HepG2 (cell line): ENCODE results near the gene DPYD. TPM values are rescaled to one million over a fixed set of nuclear protein-coding genes. Genes with fewer than 3 reads are reported as not detected.
A peak's percentile ranks its signal among the peaks of the same experiment; 100 is the strongest.

Source experiments
- ATAC-seq: fragments of 200-7000 bp; cut with Tn5 transposase; 3 replicates; pipeline ENCODE4 v1.9.1; 2020; ENCODE audit warnings: mild to moderate bottlenecking, moderate library complexity
- BruUV-seq: library from RNA; stranded (reverse); fragments of 400-500 nt; replicated peaks from 2 replicates; lab custom pipeline; 2021; lab: Mats Ljungman, UMichigan
- CTCF ChIA-PET: fragments of 300-600 bp; formaldehyde crosslinking; extraction: SDS; loops from one replicate; lab custom pipeline; 2021; ENCODE audit warnings: low total read pairs, inconsistent platforms, low intra/inter-chr PET ratio; lab: Yijun Ruan, JAX
- POLR2A ChIA-PET: fragments of 350-600 bp; sonication (Branson Sonifier 250); formaldehyde crosslinking; loops from one replicate; lab custom pipeline; 2020; ENCODE audit warnings: antibody characterized with exemption, inconsistent platforms; lab: Yijun Ruan, JAX
- DNase-seq: peaks from one replicate; pipeline ENCODE4 v3.0.0-alpha.2; 2015; ENCODE audit warnings: low spot score
- FAIRE-seq: peaks from 3 replicates; lab custom pipeline; 2011; peaks lifted over from hg19 to GRCh38; lab: Jason Lieb, UNC
- H2AFZ ChIP-seq: one replicate; pipeline ENCODE4 v1.6.1; 2011; ENCODE audit warnings: low read length, inconsistent platforms
- H3K27ac ChIP-seq: fragments of 300-600 bp; 3 replicates; pipeline ENCODE4 v1.8.0; 2011; ENCODE audit warnings: mixed run types, mild to moderate bottlenecking, mixed read lengths, low read length, inconsistent platforms; ENCODE audit not compliant: insufficient read depth; ENCODE audit errors: extremely low read length
- H3K27me3 ChIP-seq, 2 experiments: fragments of 200-600 bp in 1 of 2; 2 replicates in 1 of 2; 3 replicates in 1 of 2; pipeline versions ENCODE4 v1.6.0 to v1.8.0; 2011; ENCODE audit warnings: low read length in 2 of 2, mild to moderate bottlenecking in 2 of 2, moderate library complexity in 2 of 2, inconsistent platforms in 1 of 2; ENCODE audit not compliant: insufficient read depth in 2 of 2, control insufficient read depth in 1 of 2
- H3K36me3 ChIP-seq, 2 experiments: fragments of 200-600 bp in 1 of 2; replicated peaks in 1 of 2; 2 replicates in 1 of 2; 3 replicates in 1 of 2; pipeline versions ENCODE4 v1.5.1 to v1.8.0; 2011; ENCODE audit warnings: low read length in 2 of 2, inconsistent platforms in 1 of 2; ENCODE audit not compliant: insufficient read depth in 2 of 2, control insufficient read depth in 1 of 2
- H3K4me1 ChIP-seq: 2 replicates; pipeline ENCODE4 v1.5.1; 2012; ENCODE audit warnings: low read length, inconsistent platforms; ENCODE audit not compliant: insufficient read depth
- H3K4me2 ChIP-seq: 2 replicates; pipeline ENCODE4 v1.6.0; 2011; ENCODE audit warnings: low read depth, low read length, inconsistent platforms
- H3K4me3 ChIP-seq, 3 experiments: fragments of 200-600 bp in 1 of 3; sonication (generic), shearing (Covaris generic) in 1 of 3; replicated peaks in 1 of 3; 2 replicates each; pipeline ENCODE4 v1.5.1; 2011 to 2016; ENCODE audit warnings: low read length in 3 of 3, inconsistent platforms in 2 of 3, low read depth in 2 of 3, mild to moderate bottlenecking in 2 of 3, control low read depth in 1 of 3, mixed read lengths in 1 of 3; ENCODE audit not compliant: insufficient read depth in 1 of 3
- H3K79me2 ChIP-seq: one replicate; pipeline ENCODE4 v1.6.1; 2011; ENCODE audit warnings: low read length, inconsistent platforms; ENCODE audit not compliant: insufficient read depth
- H3K9ac ChIP-seq: 2 replicates; pipeline ENCODE4 v1.6.0; 2011; ENCODE audit warnings: mild to moderate bottlenecking, low read depth, low read length, inconsistent platforms; ENCODE audit not compliant: insufficient read depth
- H3K9me3 ChIP-seq: 2 replicates; pipeline ENCODE4 v1.5.1; 2012; ENCODE audit warnings: mild to moderate bottlenecking, low read length
- H4K20me1 ChIP-seq: 2 replicates; pipeline ENCODE4 v1.6.0; 2011; ENCODE audit warnings: inconsistent platforms, mild to moderate bottlenecking, low read length, moderate library complexity; ENCODE audit not compliant: insufficient read depth
- BCL3 ChIP-seq: sonication (generic); formaldehyde crosslinking; IDR thresholded peaks from 2 replicates; pipeline ENCODE4 v1.5.1; 2020; ENCODE audit warnings: mild to moderate bottlenecking, missing genetic modification reagents, moderate library complexity
- ESRRA ChIP-seq: sonication (generic); formaldehyde crosslinking; IDR thresholded peaks from 2 replicates; pipeline ENCODE4 v1.5.1; 2020; ENCODE audit warnings: mild to moderate bottlenecking, low read depth, missing genetic modification reagents
- ETV5 ChIP-seq: IDR thresholded peaks from 2 replicates; pipeline ENCODE4 v1.6.1; 2018; ENCODE audit warnings: missing biosample characterization, missing genetic modification reagents, inconsistent platforms, borderline replicate concordance
- HNRNPUL1 ChIP-seq: fragments of 200-400 bp; formaldehyde crosslinking; IDR thresholded peaks from 2 replicates; pipeline ENCODE4 v1.6.1; 2017; ENCODE audit warnings: low read depth, mild to moderate bottlenecking, low read length, moderate library complexity
- MAFF ChIP-seq: IDR thresholded peaks from 2 replicates; pipeline ENCODE4 v1.6.1; 2011; ENCODE audit warnings: low read depth, low read length, improper control_type of control experiment
- MAFK ChIP-seq, 2 experiments: IDR thresholded peaks in 1 of 2; conservative IDR thresholded peaks in 1 of 2; 2 replicates each; pipeline ENCODE4 v1.6.1; 2011; ENCODE audit warnings: improper control_type of control experiment in 2 of 2, low read length in 2 of 2
- MIXL1 ChIP-seq: IDR thresholded peaks from 2 replicates; pipeline ENCODE4 v1.6.1; 2016
- NFYB ChIP-seq: sonication (generic); formaldehyde crosslinking; IDR thresholded peaks from 2 replicates; pipeline ENCODE4 v1.4.0; 2020; ENCODE audit warnings: missing genetic modification reagents
- NFYC ChIP-seq: IDR thresholded peaks from 2 replicates; pipeline ENCODE4 v1.6.1; 2016; ENCODE audit warnings: missing genetic modification reagents, missing compliant biosample characterization
- SAFB2 ChIP-seq: sonication (generic); formaldehyde crosslinking; IDR thresholded peaks from 2 replicates; pipeline ENCODE4 v1.5.1; 2020; ENCODE audit warnings: missing genetic modification reagents, low read depth, mild to moderate bottlenecking, borderline replicate concordance
- ZNF34 ChIP-seq: sonication (generic); formaldehyde crosslinking; IDR thresholded peaks from 2 replicates; pipeline ENCODE4 v1.4.0; 2020; ENCODE audit warnings: mild to moderate bottlenecking, missing genetic modification reagents, borderline replicate concordance
- ZNF383 ChIP-seq: sonication (generic); formaldehyde crosslinking; IDR thresholded peaks from 2 replicates; pipeline ENCODE4 v1.4.0; 2020; ENCODE audit warnings: missing genetic modification reagents, mild to moderate bottlenecking, borderline replicate concordance
- ZNF512 ChIP-seq: sonication (generic); formaldehyde crosslinking; IDR thresholded peaks from 2 replicates; pipeline ENCODE4 v1.4.0; 2020; ENCODE audit warnings: mild to moderate bottlenecking, missing genetic modification reagents
- ZNF710 ChIP-seq: sonication (generic); formaldehyde crosslinking; IDR thresholded peaks from 2 replicates; pipeline ENCODE4 v1.5.0; 2020; ENCODE audit warnings: mild to moderate bottlenecking, missing genetic modification reagents, borderline replicate concordance
- WGBS: methylation state at CpG from one replicate; pipeline ENCODE4 v1.1.6; 2017; ENCODE audit warnings: low lambda C conversion rate; 5-methylcytosine and 5-hydroxymethylcytosine counted together
- in situ Hi-C: cut with HindIII; loops from 2 replicates; pipeline ENCODE4 v1.10.0; 2017; ENCODE audit warnings: low pct_unique_long_range_greater_than_20kb; ENCODE audit not compliant: extremely low pct_ligation_motif_present
- intact Hi-C: fragments of 100-400 bp; cut with micrococcal nuclease; formaldehyde crosslinking; loops from one replicate; pipeline ENCODE4 v1.10.0; 2022; ENCODE audit not compliant: unreplicated experiment
- polyA plus RNA-seq, 8 experiments: library from polyadenylated mRNA; depleted of rRNA in 3 of 8; stranded (reverse) in 7 of 8; unstranded in 1 of 8; fragments of >200 nt; fragmentation: Illumina TruSeq in 4 of 8; extraction: Trizol in 4 of 8; gene quantifications; 2 replicates each; pipeline versions ENCODE4 v1.2.1 to v1.2.3, GENCODE V29; 2011 to 2016; ENCODE audit warnings: low read depth in 4 of 8, missing spikeins in 1 of 8, mixed read lengths in 1 of 8; ENCODE audit not compliant: insufficient read depth in 1 of 8
- total RNA-seq, 5 experiments: library from RNA; depleted of rRNA; stranded (reverse); fragments of >200 nt; fragmentation: Illumina TruSeq; extraction: Trizol; gene quantifications; 2 replicates each; pipeline ENCODE4 v1.2.3, GENCODE V29; 2016; ENCODE audit warnings: low read depth in 1 of 5

DPYD gene
- total and polyA plus RNA-seq, 2 of the 13 experiments (the other 11 are each of a cell fraction or from before 2014, with no cell fraction given): 1.3 to 3.4 TPM

GRCh38 chr1:97073169-97073568 lies 847.7 kb downstream of the DPYD start:
- Histone ChIP-seq H2AFZ (no peak overlapping the region), H3K4me1 (no peaks in the 10 kb centered on the region), H3K9me3 (no peaks in the 10 kb centered on the region), H3K27ac (no peak overlapping the region), H3K4me3 (no peak overlapping the region), H3K79me2 (no peaks in the 10 kb centered on the region), H3K27me3 (no peaks in the 10 kb centered on the region), H3K9ac (no peak overlapping the region), H3K4me2 (no peak overlapping the region), H3K36me3 (no peaks in the 10 kb centered on the region), H4K20me1 (no peaks in the 10 kb centered on the region)
- in situ Hi-C loops (no loop called here), intact Hi-C loops (no loop called here)
- ATAC-seq: no peak
- BruUV-seq: no TSS peak
- TF ChIP-seq MAFK (conservative IDR thresholded peaks at IDR 0.05 in 1 of 2, IDR thresholded peaks at IDR 0.05 in 1 of 2; ENCODE audit: low read length in 2 of 2): peak; percentile 62 to 83
- no peak for TF ChIP-seq NFYB (CRISPR knock-in tag)
- TF ChIP-seq MAFF: peak; percentile 66; the same call in 1 of the 2 replicates
- no peak for TF ChIP-seq ZNF710 (CRISPR knock-in tag)
- ChIA-PET CTCF (no interaction called here), POLR2A (no interaction called here)
- DNase-seq: no peak
- FAIRE-seq: no peak

GRCh38 chr1:97071173-97071572 lies 849.7 kb downstream of the DPYD start:
- POLR2A ChIA-PET: no interaction called here
- TF ChIP-seq HNRNPUL1 (no peak), NFYC (CRISPR knock-in tag) (no peak), ZNF383 (no peak), ZNF512 (CRISPR knock-in tag) (no peak), ETV5 (no peak), ESRRA (CRISPR knock-in tag) (no peak), BCL3 (no peak), SAFB2 (CRISPR knock-in tag) (no peak), MIXL1 (no peak), ZNF34 (CRISPR knock-in tag) (no peak)
- no TSS peak for BruUV-seq
- Histone ChIP-seq H3K79me2 (no peaks in the 10 kb centered on the region), H3K4me2 (no peak overlapping the region), H3K4me3 (no peak overlapping the region), H3K9ac (no peak overlapping the region), H3K27me3 (no peaks in the 10 kb centered on the region), H3K27ac (no peak overlapping the region), H3K36me3 (no peaks in the 10 kb centered on the region), H3K4me1 (no peaks in the 10 kb centered on the region), H4K20me1 (no peaks in the 10 kb centered on the region), H2AFZ (no peak overlapping the region), H3K9me3 (peaks cover 14% of the 10 kb centered on the region; the same call in 1 of the 2 replicates)
- DNase-seq (no peak), ATAC-seq (no peak), FAIRE-seq (no peak)
- CTCF ChIA-PET: no interaction called here
- in situ Hi-C loops: no loop called here
- intact Hi-C loops: no loop called here
- 18% methylated on average over 3 of the region's 3 CpGs for WGBS
